HEK293T (cell line): Measurements from ENCODE around the gene AVPR2.

ENCODE experiments used
- BHLHE40 ChIP-seq: fragments of 450-650 bp; IDR thresholded peaks from 2 replicates; pipeline ENCODE4 v1.6.1; 2016; ENCODE audit warnings: mild to moderate bottlenecking, moderate library complexity, borderline replicate concordance
- ELF4 ChIP-seq: fragments of 450-650 bp; IDR thresholded peaks from 2 replicates; pipeline ENCODE4 v1.6.1; 2017; ENCODE audit warnings: antibody characterized with exemption
- FOXA1 ChIP-seq: fragments of 450-650 bp; IDR thresholded peaks from 2 replicates; pipeline ENCODE4 v1.6.1; 2016; ENCODE audit warnings: mild to moderate bottlenecking
- FOXK2 ChIP-seq: fragments of 450-650 bp; IDR thresholded peaks from 2 replicates; pipeline ENCODE4 v1.6.1; 2016; ENCODE audit warnings: mild to moderate bottlenecking
- SP1 ChIP-seq: fragments of 450-650 bp; IDR thresholded peaks from 2 replicates; pipeline ENCODE4 v1.6.1; 2017
- SUZ12 ChIP-seq: fragments of 450-650 bp; IDR thresholded peaks from 2 replicates; pipeline ENCODE4 v1.6.1; 2016; ENCODE audit warnings: mild to moderate bottlenecking

DNA sequence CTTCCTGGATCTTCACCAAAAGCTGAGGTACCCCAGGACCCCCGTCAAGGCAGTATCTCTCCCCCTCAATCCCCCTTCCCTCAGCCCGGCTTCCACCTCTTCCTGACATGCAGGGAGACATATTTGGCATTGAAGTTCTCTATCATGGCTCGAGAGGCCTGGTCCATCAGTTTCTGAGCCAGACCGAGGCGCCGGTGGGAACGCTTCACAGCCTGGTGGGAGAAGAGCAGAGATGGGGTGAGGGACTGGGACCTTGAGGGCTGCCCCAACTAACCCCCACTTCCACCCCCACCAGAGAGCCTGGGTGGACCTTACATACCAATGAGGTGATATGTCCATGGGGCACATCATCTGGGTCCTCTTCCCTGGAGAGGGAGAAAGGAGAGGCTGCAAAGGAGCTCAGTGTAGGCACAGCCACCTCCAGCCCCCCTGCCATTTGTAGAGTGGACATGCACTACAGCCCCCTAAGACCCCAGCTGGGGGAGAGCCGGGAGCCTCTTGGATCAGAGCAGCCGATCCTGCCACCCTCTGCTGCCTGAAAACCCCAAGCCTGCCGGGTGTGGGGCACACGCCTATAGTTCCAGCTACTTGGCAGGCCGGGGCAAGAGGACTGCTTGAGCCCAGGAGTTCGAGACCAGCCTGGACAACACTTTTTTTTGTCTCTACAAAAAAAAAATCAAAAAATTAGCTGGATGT lies 27.9 kb downstream of the AVPR2 start:
- no peak for TF ChIP-seq SP1
- no peak for TF ChIP-seq SUZ12
- no peak for TF ChIP-seq BHLHE40
- no peak for TF ChIP-seq FOXK2
- TF ChIP-seq FOXA1: no peak
- TF ChIP-seq ELF4: no peak
